Measurements from ENCODE around the gene ZMYM4.
A peak's percentile ranks its signal among the peaks of the same experiment; 100 is the strongest.
"Not testable (repeated sequence)": the region's sequence is repeated elsewhere in the genome, so short reads cannot be mapped to it uniquely, and the experiment has no call there.

The ZMYM4 gene

GRCh38 chr1:35331618-35332017 lies 63.1 kb downstream of the ZMYM4 start:
- not testable (repeated sequence) for DNase-seq

- DNase-seq, result no peak
These were observed 66.0 kb downstream of the ZMYM4 start for GRCh38 chr1:35334485-35334884.

GRCh38 chr1:35340519-35340918 lies 72.0 kb downstream of the ZMYM4 start:
- DNase-seq, result no peak

- DNase-seq, result no peak
These were observed 77.0 kb downstream of the ZMYM4 start for GRCh38 chr1:35345439-35345981.

- DNase-seq, result no peak
These were observed 82.4 kb downstream of the ZMYM4 start for GRCh38 chr1:35350872-35351271.

- no peak for DNase-seq
These were observed 91.5 kb downstream of the ZMYM4 start for GRCh38 chr1:35359995-35360394.

- DNase-seq, result no peak
These were observed 93.1 kb downstream of the ZMYM4 start for GRCh38 chr1:35361638-35362037.

GRCh38 chr1:35364741-35365140 lies 96.2 kb downstream of the ZMYM4 start:
- DNase-seq, result no peak

GRCh38 chr1:35367914-35368313 lies 99.4 kb downstream of the ZMYM4 start:
- no peak for DNase-seq

GRCh38 chr1:35369922-35370671 lies 101.6 kb downstream of the ZMYM4 start:
- DNase-seq, result peak; percentile 57

GRCh38 chr1:35371506-35371905 lies 103.0 kb downstream of the ZMYM4 start:
- no peak for DNase-seq

- DNase-seq, result no peak
These were observed 109.0 kb downstream of the ZMYM4 start for GRCh38 chr1:35377555-35377954.

GRCh38 chr1:35379317-35380000 lies 111.0 kb downstream of the ZMYM4 start:
- no peak for DNase-seq

- DNase-seq, result not testable (repeated sequence)
These were observed 111.6 kb downstream of the ZMYM4 start for GRCh38 chr1:35380111-35380510.

GRCh38 chr1:35382107-35382506 lies 113.6 kb downstream of the ZMYM4 start:
- DNase-seq, result no peak

- no peak for DNase-seq
These were observed 117.8 kb downstream of the ZMYM4 start for GRCh38 chr1:35386290-35386689.

- DNase-seq, result no peak
These were observed 118.5 kb downstream of the ZMYM4 start for GRCh38 chr1:35386959-35387358.

- DNase-seq, result no peak
These were observed 122.3 kb downstream of the ZMYM4 start for GRCh38 chr1:35390600-35391494.

GRCh38 chr1:35394386-35394785 lies 125.9 kb downstream of the ZMYM4 start:
- DNase-seq, result no peak

GRCh38 chr1:35398739-35399138 lies 130.2 kb downstream of the ZMYM4 start:
- no peak for DNase-seq

GRCh38 chr1:35401049-35401448 lies 132.5 kb downstream of the ZMYM4 start:
- DNase-seq, result no peak

- no peak for DNase-seq
These were observed 137.6 kb downstream of the ZMYM4 start for GRCh38 chr1:35406103-35406502.

GRCh38 chr1:35407743-35408142 lies 139.2 kb downstream of the ZMYM4 start:
- DNase-seq, result no peak

Data from RPMI8226 (cell line).